Measurements from ENCODE around the gene PHACTR1.

PHACTR1 gene

DNA sequence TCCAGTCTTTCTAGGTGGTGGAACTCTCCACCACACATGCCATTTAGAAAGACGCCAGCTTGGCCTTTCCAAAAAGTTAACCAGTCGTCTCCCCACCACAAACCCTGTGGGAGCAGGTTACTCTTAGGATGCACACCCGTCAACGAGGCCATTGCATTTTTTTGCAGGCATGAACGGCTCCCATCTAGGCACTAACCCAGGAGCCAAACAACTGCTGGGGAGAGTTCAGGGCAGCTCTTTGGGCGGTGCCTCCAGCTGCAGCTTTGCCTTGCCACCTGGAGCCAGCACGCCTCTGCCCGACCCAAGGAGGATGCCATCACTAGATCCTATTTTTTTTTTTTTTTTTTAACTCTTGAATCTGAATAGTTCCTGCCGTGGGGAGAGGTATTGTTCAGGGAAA, 571.9 kb downstream of the PHACTR1 start:
- TF ChIP-seq, protein P1, sequence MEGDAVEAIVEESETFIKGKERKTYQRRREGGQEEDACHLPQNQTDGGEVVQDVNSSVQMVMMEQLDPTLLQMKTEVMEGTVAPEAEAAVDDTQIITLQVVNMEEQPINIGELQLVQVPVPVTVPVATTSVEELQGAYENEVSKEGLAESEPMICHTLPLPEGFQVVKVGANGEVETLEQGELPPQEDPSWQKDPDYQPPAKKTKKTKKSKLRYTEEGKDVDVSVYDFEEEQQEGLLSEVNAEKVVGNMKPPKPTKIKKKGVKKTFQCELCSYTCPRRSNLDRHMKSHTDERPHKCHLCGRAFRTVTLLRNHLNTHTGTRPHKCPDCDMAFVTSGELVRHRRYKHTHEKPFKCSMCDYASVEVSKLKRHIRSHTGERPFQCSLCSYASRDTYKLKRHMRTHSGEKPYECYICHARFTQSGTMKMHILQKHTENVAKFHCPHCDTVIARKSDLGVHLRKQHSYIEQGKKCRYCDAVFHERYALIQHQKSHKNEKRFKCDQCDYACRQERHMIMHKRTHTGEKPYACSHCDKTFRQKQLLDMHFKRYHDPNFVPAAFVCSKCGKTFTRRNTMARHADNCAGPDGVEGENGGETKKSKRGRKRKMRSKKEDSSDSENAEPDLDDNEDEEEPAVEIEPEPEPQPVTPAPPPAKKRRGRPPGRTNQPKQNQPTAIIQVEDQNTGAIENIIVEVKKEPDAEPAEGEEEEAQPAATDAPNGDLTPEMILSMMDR (IDR thresholded peaks at IDR 0.05; ENCODE audit: control insufficient read depth, insufficient read depth, low read depth, low read length, missing control alignments) = no peak
- DNase-seq (ENCODE audit: low read depth) = no peak
- no peak overlapping the region for H3K4me3 ChIP-seq (ENCODE audit: control insufficient read depth, low read depth, low read length)

DNA sequence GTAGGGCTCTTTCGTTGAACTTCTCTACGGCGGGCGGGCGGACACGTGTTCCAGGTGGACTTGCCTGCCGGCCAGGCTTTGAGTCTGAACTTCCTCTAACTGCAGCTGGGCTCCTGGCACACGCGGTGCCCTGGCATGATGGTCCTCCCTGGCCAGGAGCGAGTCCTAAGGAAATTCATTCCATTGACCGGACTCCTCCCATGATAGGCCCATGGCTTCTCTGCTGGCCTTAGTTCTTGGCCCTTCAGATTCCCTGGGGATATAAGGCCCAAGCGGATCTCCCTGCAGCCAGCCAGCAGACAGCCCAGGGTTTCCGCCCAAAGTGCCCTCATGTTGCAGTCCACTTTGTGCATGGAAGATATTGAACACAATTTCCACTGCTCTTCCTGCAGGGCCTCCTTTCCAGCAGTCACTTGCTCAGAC, 572.4 kb downstream of the PHACTR1 start:
- TF ChIP-seq, protein P1 (IDR thresholded peaks at IDR 0.05; ENCODE audit: control insufficient read depth, insufficient read depth, low read depth, low read length, missing control alignments) = no peak
- no peak for DNase-seq (ENCODE audit: low read depth)
- no peak overlapping the region for H3K4me3 ChIP-seq (ENCODE audit: control insufficient read depth, low read depth, low read length)

DNA sequence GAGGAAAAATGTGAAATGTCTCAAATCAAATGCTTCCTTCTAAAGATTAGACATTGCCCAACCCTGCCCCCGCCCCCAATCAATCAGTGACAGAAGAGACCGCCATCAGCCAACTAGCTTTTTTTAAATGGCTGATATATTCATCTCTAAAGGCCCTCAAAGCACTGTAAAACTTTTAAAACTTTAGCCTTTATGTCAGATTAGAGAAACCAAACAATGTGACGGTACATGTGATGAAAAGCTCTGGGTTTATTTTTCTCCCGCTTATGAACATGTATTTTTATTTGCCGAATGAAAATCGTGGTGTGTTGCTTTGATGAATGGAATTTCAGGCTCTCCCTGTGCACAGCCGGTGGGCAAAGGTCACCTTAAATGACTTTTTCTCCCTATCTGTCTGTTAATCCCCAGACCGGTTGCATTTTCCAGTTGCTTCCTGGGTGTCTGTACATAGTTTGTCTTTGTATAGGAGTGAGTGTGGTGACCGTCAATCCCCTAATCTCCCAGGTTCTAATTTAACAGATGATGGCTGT, 573.3 kb downstream of the PHACTR1 start:
- no peak overlapping the region for H3K4me3 ChIP-seq (ENCODE audit: control insufficient read depth, low read depth, low read length)
- no peak for DNase-seq (ENCODE audit: low read depth)
- TF ChIP-seq, protein P1 (IDR thresholded peaks at IDR 0.05; ENCODE audit: control insufficient read depth, insufficient read depth, low read depth, low read length, missing control alignments) = no peak

DNA sequence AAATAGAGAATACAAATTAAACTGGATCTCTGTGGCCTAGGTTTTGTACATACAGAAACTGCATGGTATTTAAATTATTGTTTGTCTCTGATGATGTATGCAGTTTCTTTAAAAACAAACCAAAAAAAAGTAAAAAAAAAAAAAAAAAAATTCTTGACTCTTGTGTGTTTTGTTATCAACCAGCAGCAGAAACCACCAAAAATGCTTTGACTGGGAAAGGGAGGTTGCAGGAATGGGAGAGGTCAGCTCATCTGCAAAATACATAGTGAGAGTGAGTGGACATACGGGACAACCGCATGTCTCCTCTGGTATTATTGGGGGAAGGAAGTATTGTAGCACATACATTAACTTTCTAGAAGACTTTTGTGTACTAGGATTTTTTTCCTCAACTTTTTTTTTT, 573.8 kb downstream of the PHACTR1 start:
- H3K4me3 ChIP-seq (ENCODE audit: control insufficient read depth, low read depth, low read length) = no peak overlapping the region
- DNase-seq (ENCODE audit: low read depth) = no peak
- TF ChIP-seq, protein P1 (IDR thresholded peaks at IDR 0.05; ENCODE audit: control insufficient read depth, insufficient read depth, low read depth, low read length, missing control alignments) = no peak

DNA sequence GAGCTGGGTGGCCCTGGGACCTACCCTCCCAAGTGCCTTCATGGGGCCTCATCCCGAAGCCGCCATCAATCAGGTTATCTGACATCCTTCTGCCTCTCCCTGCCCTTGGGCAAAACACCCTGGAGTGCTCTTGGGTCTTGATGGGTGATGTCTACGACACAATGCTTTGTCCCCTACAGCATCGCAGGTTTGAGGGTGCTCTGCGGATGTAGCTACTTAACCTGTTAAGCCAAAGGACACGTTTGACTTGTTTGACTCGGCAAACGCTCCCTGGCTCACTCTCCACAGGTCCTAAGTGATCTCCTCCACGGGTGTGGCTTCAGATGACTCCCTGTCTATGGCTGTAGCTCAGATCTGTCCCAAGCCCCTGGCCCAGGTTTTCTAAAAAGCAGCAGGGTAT, 576.2 kb downstream of the PHACTR1 start:
- TF ChIP-seq, protein P1 (IDR thresholded peaks at IDR 0.05; ENCODE audit: control insufficient read depth, insufficient read depth, low read depth, low read length, missing control alignments) = no peak
- no peak overlapping the region for H3K4me3 ChIP-seq (ENCODE audit: control insufficient read depth, low read depth, low read length)
- no peak for DNase-seq (ENCODE audit: low read depth)

DNA sequence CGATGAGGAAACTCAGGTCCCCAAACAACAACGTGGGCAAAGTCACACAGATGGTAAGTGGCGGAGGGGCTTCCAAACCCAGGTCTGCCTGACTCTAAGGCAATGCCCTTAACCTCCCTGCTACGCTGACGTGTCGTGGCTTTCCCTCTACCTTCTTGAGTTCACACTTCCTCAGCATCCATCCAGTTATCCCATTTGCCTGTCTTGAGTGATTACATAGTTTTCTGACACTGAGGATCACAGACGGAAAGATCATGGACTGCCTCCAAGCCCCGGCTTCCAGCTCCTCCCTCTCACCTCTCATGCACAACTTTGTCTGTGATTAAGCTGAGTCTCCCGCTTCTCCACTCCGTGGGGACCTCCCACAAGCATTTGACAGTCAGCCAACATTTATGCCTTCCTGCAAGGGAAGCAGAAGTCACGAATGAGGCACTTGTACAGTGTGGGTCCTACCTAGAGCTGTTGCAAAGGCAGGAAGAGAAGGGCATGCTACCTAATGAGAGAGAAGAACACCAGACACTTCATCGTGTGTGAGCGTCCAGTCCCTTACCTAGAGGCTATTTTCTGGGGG, 578.0 kb downstream of the PHACTR1 start:
- TF ChIP-seq, protein P1 (IDR thresholded peaks at IDR 0.05; ENCODE audit: control insufficient read depth, insufficient read depth, low read depth, low read length, missing control alignments) = no peak
- no peak overlapping the region for H3K4me3 ChIP-seq (ENCODE audit: control insufficient read depth, low read depth, low read length)
- no peak for DNase-seq (ENCODE audit: low read depth)

Measured in AG09309 (cell line).